ENCODE measurements around the gene F7.

F7 gene

GRCh38 chr13:113060557-113061270 is 44.9 kb upstream of the F7 start:
- no peak for DNase-seq (ENCODE audit: low spot score)
- H3K27ac ChIP-seq = no peak overlapping the region
- TF ChIP-seq CTCF (IDR thresholded peaks at IDR 0.05) = no peak

GRCh38 chr13:113061271-113061625 is 44.3 kb upstream of the F7 start:
- Histone ChIP-seq H3K27ac (no peak overlapping the region), H3K4me3 (no peak overlapping the region)
- no peak for TF ChIP-seq CTCF (IDR thresholded peaks at IDR 0.05)
- DNase-seq (ENCODE audit: low spot score) = no peak

More at GRCh38 chr13:113060557-113061270, 44.9 kb upstream of the F7 start:
- no peak overlapping the region for H3K4me3 ChIP-seq

GRCh38 chr13:113061796-113062425 is 43.7 kb upstream of the F7 start:
- H3K4me3 ChIP-seq = no peak overlapping the region
- TF ChIP-seq CTCF (IDR thresholded peaks at IDR 0.05) = no peak
- no peak for DNase-seq (ENCODE audit: low spot score)
- no peak overlapping the region for H3K27ac ChIP-seq

GRCh38 chr13:113062691-113063090 is 42.9 kb upstream of the F7 start:
- no peak for TF ChIP-seq CTCF (IDR thresholded peaks at IDR 0.05)
- no peak for DNase-seq (ENCODE audit: low spot score)
- Histone ChIP-seq H3K27ac (no peak overlapping the region), H3K4me3 (no peak overlapping the region)

- DNase-seq (ENCODE audit: low spot score) = no peak
- Histone ChIP-seq H3K4me3 (no peak overlapping the region), H3K27ac (no peak overlapping the region)
- no peak for TF ChIP-seq CTCF (IDR thresholded peaks at IDR 0.05)
These were observed 42.5 kb upstream of the F7 start for GRCh38 chr13:113063091-113063491.

- no peak for DNase-seq (ENCODE audit: low spot score)
- no peak for TF ChIP-seq CTCF (IDR thresholded peaks at IDR 0.05)
- Histone ChIP-seq H3K27ac (no peak overlapping the region), H3K4me3 (no peak overlapping the region)
These were observed 41.5 kb upstream of the F7 start for GRCh38 chr13:113064000-113064533.

All from coronary artery (tissue), 2 donors.